Left ventricle myocardium inferior (tissue), 1 donor: Measurements from ENCODE around the gene ZNF839. TPM values are rescaled to one million over a fixed set of nuclear protein-coding genes. Genes with fewer than 3 reads are reported as not detected.
A peak's percentile ranks its signal among the peaks of the same experiment; 100 is the strongest.

Experiments used
- DNase-seq: peaks from one replicate; pipeline ENCODE4 v3.0.0-alpha.2; 2020
- H3K27ac ChIP-seq: fragments of 200-600 bp; replicated peaks from 2 replicates; pipeline ENCODE4 v1.8.0; 2021
- H3K27me3 ChIP-seq: fragments of 200-600 bp; 2 replicates; pipeline ENCODE4 v1.8.0; 2021; ENCODE audit warnings: low read depth
- H3K36me3 ChIP-seq: fragments of 200-600 bp; 2 replicates; pipeline ENCODE4 v1.8.0; 2021
- H3K4me1 ChIP-seq: fragments of 200-600 bp; 2 replicates; pipeline ENCODE4 v1.8.0; 2021
- H3K4me3 ChIP-seq: fragments of 200-600 bp; 2 replicates; pipeline ENCODE4 v1.8.0; 2021; ENCODE audit warnings: mild to moderate bottlenecking, moderate library complexity
- H3K9me3 ChIP-seq: fragments of 200-600 bp; replicated peaks from 2 replicates; pipeline ENCODE4 v1.8.0; 2021
- intact Hi-C: fragments of 100-400 bp; cut with micrococcal nuclease; formaldehyde crosslinking; loops from one replicate; pipeline ENCODE4 v1.11.0; 2022
- total RNA-seq: library from RNA; stranded (reverse); fragmentation: NEBNext Ultra II Directional; extraction: Animal tissue kit (Norgen Biotek cat#: 25700); gene quantifications from one replicate; pipeline ENCODE4 v1.2.1, GENCODE V29; 2021
- TF ChIP-seq, protein P1 (sequence below): fragments of 200-600 bp; IDR thresholded peaks from 2 replicates; pipeline ENCODE4 v1.8.0; 2021; ENCODE audit warnings: antibody characterized with exemption, mild to moderate bottlenecking, borderline replicate concordance
- donor health status: DM: no; HTN: yes; CAD: no; lungs with severe emphysema.

The ZNF839 gene
- total RNA-seq, 1 donor from 2014 or later, result 6.9 TPM

DNA sequence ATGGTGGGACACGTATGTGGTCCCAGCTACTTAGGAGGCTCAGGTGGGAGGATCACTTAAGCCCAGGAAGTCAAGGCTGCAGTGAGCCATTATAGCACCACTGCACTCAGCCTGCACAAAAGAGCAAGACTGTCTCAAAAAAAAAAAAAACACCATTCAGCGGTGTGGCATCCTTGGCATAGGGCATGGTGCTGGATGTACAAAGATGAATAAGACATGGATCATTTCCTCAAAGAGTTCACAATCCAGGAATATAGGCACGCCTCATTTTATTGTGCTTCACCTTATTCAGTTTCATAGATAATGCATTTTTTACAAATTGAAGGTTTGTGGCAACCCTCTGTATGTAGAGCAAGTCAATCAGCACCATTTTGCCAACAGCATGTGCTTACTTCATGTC lies 36.7 kb downstream of the ZNF839 start:
- intact Hi-C loops, result no loop called here
- DNase-seq, result no peak
- no peak overlapping the region for H3K27ac ChIP-seq
- no peaks in the 10 kb centered on the region for H3K27me3 ChIP-seq
- H3K4me3 ChIP-seq, result no peak overlapping the region
- TF ChIP-seq, protein P1, sequence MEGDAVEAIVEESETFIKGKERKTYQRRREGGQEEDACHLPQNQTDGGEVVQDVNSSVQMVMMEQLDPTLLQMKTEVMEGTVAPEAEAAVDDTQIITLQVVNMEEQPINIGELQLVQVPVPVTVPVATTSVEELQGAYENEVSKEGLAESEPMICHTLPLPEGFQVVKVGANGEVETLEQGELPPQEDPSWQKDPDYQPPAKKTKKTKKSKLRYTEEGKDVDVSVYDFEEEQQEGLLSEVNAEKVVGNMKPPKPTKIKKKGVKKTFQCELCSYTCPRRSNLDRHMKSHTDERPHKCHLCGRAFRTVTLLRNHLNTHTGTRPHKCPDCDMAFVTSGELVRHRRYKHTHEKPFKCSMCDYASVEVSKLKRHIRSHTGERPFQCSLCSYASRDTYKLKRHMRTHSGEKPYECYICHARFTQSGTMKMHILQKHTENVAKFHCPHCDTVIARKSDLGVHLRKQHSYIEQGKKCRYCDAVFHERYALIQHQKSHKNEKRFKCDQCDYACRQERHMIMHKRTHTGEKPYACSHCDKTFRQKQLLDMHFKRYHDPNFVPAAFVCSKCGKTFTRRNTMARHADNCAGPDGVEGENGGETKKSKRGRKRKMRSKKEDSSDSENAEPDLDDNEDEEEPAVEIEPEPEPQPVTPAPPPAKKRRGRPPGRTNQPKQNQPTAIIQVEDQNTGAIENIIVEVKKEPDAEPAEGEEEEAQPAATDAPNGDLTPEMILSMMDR, result no peak
- peaks cover 32% of the 10 kb centered on the region for H3K4me1 ChIP-seq
- peaks cover 87% of the 10 kb centered on the region for H3K36me3 ChIP-seq
- H3K9me3 ChIP-seq, result no peaks in the 10 kb centered on the region

- intact Hi-C loops, result no loop called here
- peaks cover 40% of the 10 kb centered on the region for H3K4me1 ChIP-seq
- TF ChIP-seq, protein P1, result no peak
- no peaks in the 10 kb centered on the region for H3K27me3 ChIP-seq
- H3K36me3 ChIP-seq, result peaks cover 60% of the 10 kb centered on the region
- H3K4me3 ChIP-seq, result no peak overlapping the region
- no peak overlapping the region for H3K27ac ChIP-seq
- no peaks in the 10 kb centered on the region for H3K9me3 ChIP-seq
- DNase-seq, result no peak
Observed at GRCh38 chr14:102359341-102359740, 39.8 kb downstream of the ZNF839 start.

- Histone ChIP-seq H3K9me3 (no peaks in the 10 kb centered on the region), H3K36me3 (peaks cover 50% of the 10 kb centered on the region), H3K27me3 (no peaks in the 10 kb centered on the region), H3K4me1 (peaks cover 44% of the 10 kb centered on the region), H3K27ac (no peak overlapping the region), H3K4me3 (no peak overlapping the region)
- TF ChIP-seq, protein P1, result no peak
- DNase-seq, result no peak
- intact Hi-C loops, result no loop called here
Observed at GRCh38 chr14:102360388-102360787, 40.8 kb downstream of the ZNF839 start.

DNA sequence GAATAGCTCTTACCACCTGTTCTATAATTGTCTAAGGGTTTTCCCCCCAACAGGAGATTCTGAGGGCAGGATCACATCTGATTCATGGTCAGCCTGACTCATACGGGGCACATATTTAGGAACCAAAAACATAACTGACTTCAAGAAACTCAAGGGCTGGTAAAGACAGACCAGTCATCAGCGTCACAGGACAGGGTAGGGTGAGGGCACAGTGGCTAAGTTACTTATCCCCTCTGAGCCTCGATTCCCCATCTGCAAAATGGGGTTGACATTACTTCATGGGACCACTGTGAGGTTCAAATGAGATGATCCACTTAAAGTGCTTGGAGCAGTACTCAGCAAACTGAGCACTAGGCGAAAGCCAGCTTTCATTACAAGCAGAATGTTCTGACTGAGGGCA lies 42.5 kb downstream of the ZNF839 start:
- intact Hi-C loops, result no loop called here

DNA sequence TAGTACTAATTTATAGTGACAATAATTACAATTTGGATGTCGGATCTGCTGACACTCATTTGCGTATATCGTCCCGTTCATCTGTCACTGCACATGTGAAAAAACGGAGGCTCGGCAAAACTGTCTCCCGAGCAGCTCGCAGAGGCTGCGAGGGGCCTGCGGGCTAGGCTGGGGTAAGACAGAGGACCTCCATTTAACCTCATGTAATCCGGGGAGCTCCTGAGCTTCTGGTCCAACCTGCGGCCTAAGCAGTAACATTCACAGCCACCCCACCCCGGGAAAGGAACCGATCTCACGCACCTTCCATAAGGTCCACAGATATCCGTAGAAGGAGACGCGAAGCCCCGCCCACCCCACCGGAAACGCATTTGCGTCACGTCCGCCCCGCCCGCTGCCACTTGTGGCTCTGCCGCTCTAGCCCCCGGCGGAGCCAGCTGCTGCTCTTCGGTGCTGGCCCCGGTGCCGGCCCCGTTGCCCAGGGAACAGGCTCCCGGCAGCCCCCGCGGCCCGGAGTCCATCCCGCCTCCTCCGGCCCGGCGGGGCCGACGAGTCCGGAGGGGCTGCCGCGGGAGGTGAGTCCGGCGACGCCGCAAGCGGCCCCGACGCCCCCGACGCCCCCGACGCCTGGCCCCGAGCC lies 43.1 kb downstream of the ZNF839 start, which contains the start of the genes CINP and TECPR2:
Gene CINP (minus strand): TSS at position 346 of the 637 bp plus-strand sequence. CDS start 39 bp downstream, at position 307.
Gene TECPR2 (plus strand): TSS at position 397 of the 637 bp plus-strand sequence. CDS start 13,781 bp downstream, outside the sequence.
- peaks cover 27% of the 10 kb centered on the region for H3K36me3 ChIP-seq
- H3K27ac ChIP-seq, result peak within 1 kb of the TSS; percentile 96
- H3K9me3 ChIP-seq, result no peaks in the 10 kb centered on the region
- no peaks in the 10 kb centered on the region for H3K27me3 ChIP-seq
- peak; percentile 98 for DNase-seq
- intact Hi-C loops, result no loop called here
- peak within 1 kb of the TSS; percentile 95 for H3K4me3 ChIP-seq
- peaks cover 57% of the 10 kb centered on the region for H3K4me1 ChIP-seq
- TF ChIP-seq, protein P1, result no peak

More for the DNA sequence above, 42.5 kb downstream of the ZNF839 start:
- Histone ChIP-seq H3K36me3 (peaks cover 33% of the 10 kb centered on the region), H3K9me3 (no peaks in the 10 kb centered on the region), H3K27ac (peak overlapping the region; percentile 96), H3K4me1 (peaks cover 51% of the 10 kb centered on the region), H3K4me3 (peak overlapping the region; percentile 95), H3K27me3 (no peaks in the 10 kb centered on the region)
- TF ChIP-seq, protein P1, result no peak
- DNase-seq, result no peak
